HFFc6 (cell line): ENCODE data around the gene UBQLN4. TPM values are rescaled to one million over a fixed set of nuclear protein-coding genes. Genes with fewer than 3 reads are reported as not detected.

Source experiments
- DNase-seq: peaks from one replicate; pipeline ENCODE4 v3.0.0-alpha.2; 2018
- H3K27ac Mint-ChIP-seq: 2 replicates; pipeline ENCODE4 v1.8.0; 2020; ENCODE audit warnings: mild to moderate bottlenecking, mixed read lengths
- H3K27me3 Mint-ChIP-seq: 2 replicates; pipeline ENCODE4 v1.8.0; 2021; ENCODE audit warnings: mild to moderate bottlenecking, moderate library complexity, mixed read lengths; ENCODE audit not compliant: insufficient read depth
- H3K36me3 Mint-ChIP-seq: 2 replicates; pipeline ENCODE4 v1.8.0; 2021; ENCODE audit warnings: low read depth, mixed read lengths
- H3K4me1 Mint-ChIP-seq: 2 replicates; pipeline ENCODE4 v1.8.0; 2020; ENCODE audit warnings: low read depth, mixed read lengths
- H3K4me3 Mint-ChIP-seq: 2 replicates; pipeline ENCODE4 v1.8.0; 2020; ENCODE audit warnings: mild to moderate bottlenecking, moderate library complexity, mixed read lengths
- H3K9me3 Mint-ChIP-seq: 2 replicates; pipeline ENCODE4 v1.8.0; 2020; ENCODE audit warnings: mild to moderate bottlenecking, mixed read lengths
- CTCF ChIP-seq: fragments of 200-600 bp; sonication (generic); IDR thresholded peaks from 2 replicates; pipeline ENCODE4 v1.5.0; 2021; ENCODE audit warnings: antibody characterized with exemption, mild to moderate bottlenecking
- total RNA-seq, 6 experiments: library from RNA; stranded (reverse); fragmentation: NEBNext Ultra II Directional; extraction: Animal tissue kit (Norgen Biotek cat#: 25700); gene quantifications; 2 replicates in 1 of 6; 3 replicates in 5 of 6; pipeline ENCODE4 v1.2.3, GENCODE V29; 2021

The UBQLN4 gene
- total RNA-seq, 6 experiments from 2014 or later: 31.6 to 36.0 (median 32.9) TPM

GRCh38 chr1:156020293-156021092, 33.1 kb downstream of the UBQLN4 start, which contains the start of gene SSR2:
Gene SSR2 (minus strand): TSS chr1:156020951. CDS start chr1:156020167, 784 bp downstream.
- DNase-seq: peak; percentile 85
- Mint-ChIP-seq H3K36me3 (peaks cover 28% of the 10 kb centered on the region), H3K27ac (peak within 1 kb of the TSS; percentile 84), H3K4me1 (peaks cover 21% of the 10 kb centered on the region), H3K4me3 (peak within 1 kb of the TSS; percentile 100), H3K27me3 (peaks cover 5% of the 10 kb centered on the region), H3K9me3 (no peaks in the 10 kb centered on the region)
- no peak for TF ChIP-seq CTCF

GRCh38 chr1:156019946-156020292, 33.7 kb downstream of the UBQLN4 start:
- no peak for TF ChIP-seq CTCF

GRCh38 chr1:156014829-156015228, 38.8 kb downstream of the UBQLN4 start:
- no peaks in the 10 kb centered on the region for H3K9me3 Mint-ChIP-seq
- peaks cover 48% of the 10 kb centered on the region for H3K36me3 Mint-ChIP-seq
- TF ChIP-seq CTCF: no peak
- H3K27me3 Mint-ChIP-seq: peaks cover under 1% of the 10 kb centered on the region; the same call in 1 of the 2 replicates
- H3K4me1 Mint-ChIP-seq: peaks cover 15% of the 10 kb centered on the region
- H3K27ac Mint-ChIP-seq: no peak overlapping the region
- no peak overlapping the region for H3K4me3 Mint-ChIP-seq
- no peak for DNase-seq

More at GRCh38 chr1:156019946-156020292, 33.7 kb downstream of the UBQLN4 start:
- no peaks in the 10 kb centered on the region for H3K9me3 Mint-ChIP-seq
- DNase-seq: no peak
- peaks cover 28% of the 10 kb centered on the region for H3K36me3 Mint-ChIP-seq
- peak overlapping the region; percentile 100 for H3K4me3 Mint-ChIP-seq
- peaks cover 21% of the 10 kb centered on the region for H3K4me1 Mint-ChIP-seq
- peaks cover 5% of the 10 kb centered on the region for H3K27me3 Mint-ChIP-seq
- peak overlapping the region; percentile 84 for H3K27ac Mint-ChIP-seq

- H3K4me1 Mint-ChIP-seq: 0 out of 2 replicates have a peak, but pooled peaks cover 5% of the 10 kb centered on the region
- H3K36me3 Mint-ChIP-seq: peaks cover 46% of the 10 kb centered on the region
- no peak for TF ChIP-seq CTCF
Measured at GRCh38 chr1:156012051-156012817, 41.4 kb downstream of the UBQLN4 start.

GRCh38 chr1:156009404-156009803, 44.2 kb downstream of the UBQLN4 start:
- no peak overlapping the region for H3K4me3 Mint-ChIP-seq
- no peak overlapping the region for H3K27ac Mint-ChIP-seq
- no peaks in the 10 kb centered on the region for H3K9me3 Mint-ChIP-seq
- H3K36me3 Mint-ChIP-seq: peaks cover 35% of the 10 kb centered on the region
- H3K27me3 Mint-ChIP-seq: no peaks in the 10 kb centered on the region; the same call in 1 of the 2 replicates
- no peak for DNase-seq
- TF ChIP-seq CTCF: no peak
- H3K4me1 Mint-ChIP-seq: peaks cover 13% of the 10 kb centered on the region

More at GRCh38 chr1:156012051-156012817, 41.4 kb downstream of the UBQLN4 start:
- H3K4me3 Mint-ChIP-seq: no peak overlapping the region
- no peaks in the 10 kb centered on the region for H3K27me3 Mint-ChIP-seq
- no peak overlapping the region for H3K27ac Mint-ChIP-seq
- no peak for DNase-seq
- no peaks in the 10 kb centered on the region for H3K9me3 Mint-ChIP-seq
